ENCODE measurements around the gene DIP2C.
"Not testable (repeated sequence)": the region's sequence is repeated elsewhere in the genome, so short reads cannot be mapped to it uniquely, and the experiment has no call there.

The DIP2C gene

DNA sequence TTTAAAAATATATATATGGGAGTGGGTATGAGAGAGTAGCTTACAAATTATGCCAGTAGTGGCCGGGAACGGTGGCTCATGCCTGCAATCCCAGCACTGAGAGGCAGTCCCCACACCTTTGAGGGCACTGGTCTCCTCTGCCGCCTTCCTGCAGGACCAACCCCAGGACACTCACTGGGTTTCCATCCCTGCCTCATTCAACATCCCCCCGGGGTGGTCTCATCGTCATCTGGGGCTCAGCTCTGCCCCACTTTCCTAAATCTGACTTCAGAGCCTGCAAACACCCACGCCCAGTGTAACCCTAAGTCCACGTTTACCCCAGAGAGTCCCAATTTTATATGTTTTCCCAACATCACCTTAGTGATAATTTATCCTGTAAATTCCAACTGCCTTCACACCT, 96.5 kb downstream of the DIP2C start:
- no peak for DNase-seq

DNA sequence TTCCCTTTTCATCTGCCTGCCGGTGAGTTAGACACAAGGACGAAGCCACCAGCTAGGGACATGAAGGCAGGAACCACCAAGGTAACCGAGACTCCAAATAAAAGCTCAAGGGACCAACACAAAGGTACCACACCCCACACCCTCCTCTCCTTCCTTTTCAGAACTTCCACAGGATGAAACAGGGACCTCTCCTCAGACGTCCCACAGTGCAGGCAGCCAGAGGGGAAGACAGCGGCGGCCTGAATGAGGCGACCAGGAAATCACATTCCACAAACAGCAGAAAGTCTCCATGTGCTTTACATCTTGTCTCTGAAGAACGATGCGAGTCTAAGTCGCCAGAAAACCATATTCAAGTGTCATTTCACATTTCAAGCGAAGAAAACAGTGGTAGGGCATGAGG, 97.8 kb downstream of the DIP2C start:
- DNase-seq: no peak

DNA sequence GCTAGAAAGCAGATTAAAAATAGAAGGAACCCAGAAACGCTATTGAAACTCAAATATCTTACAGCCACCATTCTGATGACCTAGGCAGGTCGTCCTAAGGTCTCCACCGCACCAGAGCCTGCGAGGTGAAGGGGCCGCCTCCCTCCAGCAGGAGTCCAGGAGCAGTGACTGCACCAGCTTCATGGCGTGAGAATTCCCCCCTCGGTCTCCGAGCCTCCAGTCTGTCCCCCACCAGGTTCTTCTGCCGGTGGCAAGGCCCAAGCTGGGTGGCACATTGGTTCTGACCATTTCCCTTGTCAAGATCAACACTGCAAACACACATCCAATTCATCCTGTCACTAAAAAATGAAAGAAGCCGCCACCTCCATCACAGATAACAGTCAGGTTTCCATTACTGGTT, 98.7 kb downstream of the DIP2C start:
- no peak for DNase-seq

DNA sequence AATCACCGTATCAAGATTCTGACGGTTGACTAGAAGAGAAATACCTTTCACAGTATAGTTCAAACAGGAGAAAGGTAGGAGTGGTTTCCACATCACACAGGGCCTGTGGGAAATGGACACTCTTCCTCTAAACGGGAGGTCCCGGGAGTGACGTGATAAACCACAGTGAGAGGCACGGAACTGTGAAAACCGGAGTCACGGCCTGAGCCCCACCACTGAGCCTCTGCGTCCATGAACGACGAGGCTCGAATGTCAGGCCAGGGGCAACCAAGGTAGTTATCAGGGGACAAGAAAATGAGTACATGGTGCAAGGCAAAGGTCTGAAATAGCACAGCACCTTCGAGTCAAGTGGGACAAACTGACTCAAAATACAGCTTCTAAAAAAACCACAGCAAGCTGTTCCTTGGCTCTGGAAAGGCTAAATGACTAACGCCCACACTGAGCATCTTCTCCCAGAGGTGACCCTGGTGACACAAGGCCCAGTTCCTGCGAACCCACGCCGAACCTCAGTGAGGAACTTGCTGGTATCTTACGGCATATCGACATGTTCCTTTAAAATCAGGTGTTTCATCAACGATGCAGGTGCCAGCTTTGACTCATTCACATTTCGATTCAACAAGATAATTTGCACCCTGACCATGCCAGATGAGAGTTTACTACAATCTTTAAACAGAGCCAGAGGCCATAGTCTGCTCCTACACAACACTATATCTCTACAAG, 99.3 kb downstream of the DIP2C start:
- no peak for DNase-seq

DNA sequence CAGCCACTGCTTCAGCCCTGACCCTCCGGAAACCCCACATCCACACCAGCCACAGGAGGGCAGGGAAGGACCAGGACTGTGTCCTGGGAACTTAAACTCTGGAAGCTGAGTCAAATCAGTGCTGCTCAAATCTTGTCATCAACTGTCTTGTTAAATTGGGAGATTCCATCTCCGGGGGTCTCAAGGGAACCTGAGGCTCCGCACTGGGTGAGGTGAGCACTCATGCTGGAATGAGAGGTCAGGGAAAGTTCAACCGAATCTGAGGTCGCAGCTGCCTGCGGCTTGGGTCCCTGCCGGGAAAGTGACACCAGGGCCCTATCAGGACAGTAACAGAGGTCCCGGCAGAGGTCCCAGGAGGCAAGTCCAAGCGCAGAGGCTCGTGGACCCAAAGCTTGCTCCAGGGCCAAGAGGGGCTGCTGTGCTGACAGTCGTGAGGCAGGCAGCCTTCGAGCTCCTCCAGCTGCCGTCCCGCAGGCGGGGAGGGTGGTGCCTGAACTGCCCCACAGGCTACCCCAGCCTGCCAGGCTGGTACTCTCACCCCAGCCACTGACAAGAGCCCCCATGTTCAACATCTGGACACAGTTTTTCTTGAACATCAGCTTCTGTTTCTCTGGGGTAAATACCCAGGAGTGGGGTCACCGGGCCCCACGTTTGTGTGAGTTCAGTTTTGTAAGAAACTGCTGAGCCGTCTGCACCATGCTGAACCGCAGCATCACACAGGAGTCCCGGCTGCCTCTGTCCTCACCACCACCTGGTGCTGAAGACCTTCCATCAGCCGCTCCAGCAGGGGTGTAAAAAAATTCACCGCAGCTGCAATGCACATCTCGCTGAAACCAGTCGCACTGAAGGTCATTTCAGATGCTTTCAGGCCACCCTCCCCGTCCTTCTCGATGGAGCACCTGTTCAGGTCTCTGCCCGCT, 101.0 kb downstream of the DIP2C start:
- peak in 1 of 2 experiments; percentile 4 for DNase-seq

DNA sequence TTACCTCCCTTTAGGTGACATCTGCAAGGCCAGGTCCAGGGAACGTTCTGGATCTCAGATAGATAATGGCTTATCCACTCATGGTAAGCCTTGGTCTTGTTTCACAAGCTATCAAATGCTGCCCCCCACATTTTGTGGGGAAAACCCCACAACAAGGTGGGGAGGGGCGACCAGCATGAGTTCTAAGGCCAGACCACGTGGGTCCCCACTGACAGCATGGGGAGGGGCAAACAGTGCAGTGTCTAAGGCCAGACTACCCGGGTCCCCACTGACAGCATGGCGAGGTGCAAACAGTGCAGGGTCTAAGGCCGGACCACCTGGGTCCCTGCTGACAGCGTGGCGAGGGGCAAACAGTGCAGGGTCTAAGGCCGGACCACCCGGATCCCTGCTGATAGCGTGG, 102.8 kb downstream of the DIP2C start:
- DNase-seq: no peak

DNA sequence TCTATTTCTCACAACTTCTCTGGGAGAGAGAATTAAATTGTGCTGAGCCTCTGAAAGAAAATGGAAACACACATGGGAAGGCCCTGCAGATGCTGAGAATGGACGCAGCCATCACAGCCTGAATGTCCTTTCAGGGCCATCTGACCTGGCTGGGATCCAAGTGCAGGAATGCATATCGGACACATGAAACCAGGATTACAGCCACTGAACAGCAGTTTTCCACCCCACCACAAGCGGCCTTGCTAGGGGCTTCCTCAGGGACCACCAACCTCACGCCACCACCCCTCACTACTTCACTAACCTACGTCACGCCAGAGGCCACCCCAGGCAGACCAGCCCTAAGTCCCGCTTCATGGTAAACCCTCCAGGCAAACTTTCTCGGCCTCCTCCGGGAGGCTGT, 103.3 kb downstream of the DIP2C start:
- DNase-seq: no peak

DNA sequence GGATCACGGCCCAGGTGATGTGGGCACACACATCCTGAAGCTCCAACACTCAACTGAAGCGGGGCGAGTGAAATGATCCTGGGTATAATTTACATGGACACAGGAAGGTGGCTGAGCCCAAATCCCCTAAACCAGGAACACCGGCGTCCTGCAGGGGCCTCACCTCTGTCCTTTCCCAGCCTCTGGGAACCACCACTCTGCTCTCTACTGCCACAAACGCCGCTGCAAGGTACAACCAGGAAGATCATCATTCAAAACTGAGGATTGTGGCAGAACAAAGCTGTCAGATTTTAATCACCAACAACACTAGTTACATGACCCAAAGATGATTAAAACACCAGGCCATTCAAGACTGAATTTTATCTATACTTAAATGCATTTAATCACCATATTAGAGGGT, 104.0 kb downstream of the DIP2C start:
- no peak for DNase-seq

DNA sequence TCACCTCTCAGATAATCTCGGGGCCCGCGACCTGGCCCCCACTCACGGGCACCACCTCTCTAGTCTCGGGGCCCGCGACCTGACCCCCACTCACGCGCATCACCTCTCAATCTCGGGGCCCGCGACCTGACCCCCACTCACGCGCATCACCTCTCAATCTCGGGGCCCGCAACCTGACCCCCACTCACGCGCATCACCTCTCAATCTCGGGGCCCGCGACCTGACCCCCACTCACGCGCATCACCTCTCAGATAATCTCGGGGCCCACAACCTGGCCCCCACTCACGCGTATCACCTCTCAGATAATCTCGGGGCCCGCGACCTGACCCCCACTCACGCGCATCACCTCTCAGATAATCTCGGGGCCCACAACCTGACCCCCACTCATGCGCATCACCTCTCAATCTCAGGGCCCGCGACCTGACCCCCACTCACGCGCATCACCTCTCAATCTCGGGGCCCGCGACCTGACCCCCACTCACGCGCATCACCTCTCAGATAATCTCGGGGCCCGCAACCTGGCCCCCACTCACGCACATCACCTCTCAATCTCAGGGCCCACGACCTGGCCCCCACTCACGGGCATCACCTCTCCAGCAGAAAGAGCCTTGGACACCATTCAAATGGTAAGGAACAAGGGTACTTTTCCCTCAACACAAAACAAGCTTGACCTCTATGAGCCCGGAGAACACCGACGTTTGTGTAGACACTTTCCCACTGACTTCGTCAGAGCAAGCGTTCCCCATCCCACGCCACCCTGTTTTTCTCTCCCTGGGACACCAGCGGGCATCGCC, 104.8 kb downstream of the DIP2C start:
- DNase-seq: not testable (repeated sequence)

DNA sequence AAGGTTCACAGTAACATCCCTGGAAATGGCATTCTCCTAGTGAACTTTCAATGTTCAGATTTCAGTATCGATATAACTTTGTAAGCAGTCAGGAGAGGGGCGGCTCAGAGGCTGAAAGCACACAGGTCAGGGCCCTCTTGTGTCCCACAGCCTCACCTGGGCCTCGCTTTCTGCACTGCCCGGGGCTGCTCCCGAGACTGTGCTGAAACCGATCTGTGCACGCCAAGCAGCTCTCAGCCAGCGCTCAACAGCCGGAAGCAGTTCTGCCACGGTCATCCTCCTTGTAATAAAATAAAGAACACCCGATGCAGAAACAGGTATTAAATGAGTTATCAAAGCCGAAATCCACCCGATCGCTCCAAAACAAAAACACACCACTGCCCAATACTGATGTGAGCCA, 106.0 kb downstream of the DIP2C start:
- no peak for DNase-seq

DNA sequence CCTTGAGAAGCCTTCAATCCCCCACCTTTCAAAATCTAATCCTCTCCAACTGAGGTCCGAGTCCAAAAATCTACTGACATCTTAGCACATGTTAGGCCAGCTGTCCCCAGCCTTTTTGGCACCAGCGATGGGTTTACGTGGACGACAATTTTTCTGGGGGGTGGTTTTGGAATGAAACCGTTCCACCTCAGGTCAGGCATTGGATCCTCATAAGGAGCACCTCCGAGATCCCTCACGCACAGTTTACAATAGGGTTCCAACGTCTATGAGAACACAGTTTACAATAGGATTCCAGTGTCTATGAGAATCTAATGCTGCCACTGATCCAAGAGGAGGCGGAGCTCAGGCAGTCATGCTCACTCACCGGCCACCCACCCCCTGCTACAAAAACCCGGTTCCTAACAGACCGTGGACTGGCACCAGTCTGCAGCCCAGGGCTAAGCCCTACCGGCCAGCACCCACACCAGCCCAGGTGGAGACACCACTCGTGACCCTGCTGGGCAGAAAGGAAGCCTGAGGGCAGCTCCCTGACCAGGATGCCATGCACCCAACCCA, 107.6 kb downstream of the DIP2C start:
- no peak for DNase-seq

DNA sequence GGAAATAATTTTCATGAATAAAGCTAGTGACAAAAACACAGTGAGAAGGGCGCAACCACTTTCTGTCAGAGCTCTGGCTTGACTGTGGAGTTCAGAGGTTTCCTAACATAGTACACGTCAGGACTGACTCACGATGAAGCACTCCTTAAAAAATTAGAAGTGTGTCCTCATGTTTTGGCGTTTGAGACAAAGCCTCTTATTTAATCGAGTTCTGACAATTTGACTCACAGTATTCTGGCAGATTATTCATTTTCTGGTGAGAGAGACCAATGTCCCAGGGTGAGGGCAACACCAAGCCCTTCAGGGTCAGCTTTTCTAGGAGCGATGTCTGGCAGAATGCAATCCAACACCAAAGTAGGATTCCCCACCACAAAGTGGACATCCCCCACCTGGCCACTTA, 108.7 kb downstream of the DIP2C start:
- DNase-seq: no peak

DNA sequence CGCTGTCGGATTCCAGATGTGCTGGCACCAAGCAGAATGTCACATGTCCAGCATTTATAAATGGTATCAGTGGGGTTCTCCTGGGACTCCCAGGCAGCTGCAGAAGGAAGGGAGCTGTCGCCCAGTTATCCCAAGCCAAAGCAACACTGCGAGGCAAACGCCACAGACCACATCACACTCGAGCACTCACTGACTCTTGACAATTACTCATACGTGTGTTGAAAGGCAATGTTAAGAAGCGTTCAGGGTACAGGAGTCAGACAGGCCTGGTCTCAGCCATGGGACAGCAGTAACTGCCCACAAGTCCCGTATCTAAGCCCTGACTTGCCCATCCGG, 113.4 kb downstream of the DIP2C start:
- DNase-seq: no peak

DNA sequence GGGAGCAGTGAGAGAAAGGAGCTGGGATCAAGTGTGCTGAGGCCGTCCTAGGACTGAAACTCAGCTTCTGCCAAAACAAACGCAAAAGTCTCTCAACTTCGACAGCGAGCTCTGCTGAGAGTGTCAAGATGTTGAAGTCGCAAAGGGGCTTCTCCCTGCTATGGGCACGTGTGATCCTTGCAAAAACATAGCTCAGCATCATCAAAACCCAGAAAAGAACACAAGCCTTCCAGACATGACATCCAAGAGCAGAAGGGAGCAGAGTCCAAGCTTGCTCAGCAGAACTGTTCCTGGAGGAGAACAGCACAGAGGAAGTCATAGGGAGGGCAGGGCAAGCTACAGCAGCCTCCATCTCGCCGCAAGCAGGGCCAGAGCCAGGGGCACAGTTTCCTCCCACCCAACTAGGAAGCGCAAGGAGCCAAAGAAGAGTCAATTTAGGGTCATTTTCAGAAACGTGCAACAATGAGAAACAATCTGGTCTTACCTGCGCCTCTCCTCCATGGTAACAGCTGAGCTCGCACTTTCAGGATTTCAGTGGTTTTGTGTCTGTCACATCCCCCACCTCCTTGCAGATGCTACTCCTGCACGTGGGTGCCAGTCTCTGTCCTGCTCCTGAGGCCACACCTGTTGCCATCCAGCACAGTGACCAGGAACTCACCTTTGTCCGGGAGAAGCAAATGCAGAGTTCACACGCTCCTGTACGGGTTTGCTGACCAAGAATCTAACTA, 113.9 kb downstream of the DIP2C start:
- no peak for DNase-seq

DNA sequence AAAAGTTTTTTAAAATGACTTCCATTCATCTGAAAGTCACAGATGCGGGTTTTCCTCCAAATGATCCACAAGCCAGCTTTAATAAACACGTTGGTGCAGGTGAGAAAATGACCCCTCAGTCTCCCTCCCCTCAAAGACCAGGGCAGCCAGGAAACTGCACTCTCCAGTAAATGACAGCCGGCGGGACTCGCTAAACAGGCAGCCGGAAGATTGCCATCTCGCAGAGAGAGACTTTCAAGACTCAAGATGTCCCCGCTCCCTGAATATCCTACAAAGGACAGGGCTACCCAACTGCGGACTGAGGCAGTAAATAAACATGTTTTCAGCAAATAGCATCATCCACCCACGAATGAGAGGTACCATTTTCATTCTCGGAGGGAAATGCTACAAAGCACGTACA, 116.8 kb downstream of the DIP2C start:
- no peak for DNase-seq

DNA sequence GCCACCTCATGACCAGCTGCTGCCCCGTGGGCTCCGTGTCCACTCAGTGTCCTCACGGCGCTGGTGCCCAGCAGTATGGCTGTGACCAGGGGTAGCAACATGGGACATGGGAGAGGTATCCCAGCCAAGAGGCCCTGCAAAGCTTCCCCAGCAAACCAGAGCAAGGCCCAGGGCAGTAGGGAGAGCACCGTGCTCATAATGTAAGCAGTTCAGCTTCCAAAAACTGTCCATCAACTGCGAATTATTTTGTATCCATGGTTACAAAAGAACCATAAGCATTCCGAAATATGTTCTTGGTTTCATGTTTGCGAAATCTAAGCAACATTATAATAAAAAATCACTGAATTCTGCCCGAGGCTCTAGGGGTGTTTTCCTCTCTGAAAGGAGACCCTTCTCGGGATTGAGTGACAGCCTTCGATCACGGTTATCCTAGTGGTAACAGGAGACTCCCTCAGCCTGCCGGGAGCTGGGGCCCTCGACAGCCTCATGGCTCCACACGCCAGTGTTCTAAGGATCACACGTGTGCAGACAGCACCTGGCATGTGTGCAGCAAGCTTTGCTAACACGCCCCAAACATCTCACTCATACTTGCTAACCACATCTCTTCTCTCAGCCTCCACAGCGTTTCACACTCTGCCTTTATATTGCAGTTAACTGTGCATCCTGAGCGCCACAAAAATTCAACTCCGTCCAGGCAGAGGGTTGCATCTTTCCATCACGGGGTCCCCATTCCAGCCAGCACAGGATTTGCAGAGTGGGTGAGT, 117.6 kb downstream of the DIP2C start:
- no peak for DNase-seq

DNA sequence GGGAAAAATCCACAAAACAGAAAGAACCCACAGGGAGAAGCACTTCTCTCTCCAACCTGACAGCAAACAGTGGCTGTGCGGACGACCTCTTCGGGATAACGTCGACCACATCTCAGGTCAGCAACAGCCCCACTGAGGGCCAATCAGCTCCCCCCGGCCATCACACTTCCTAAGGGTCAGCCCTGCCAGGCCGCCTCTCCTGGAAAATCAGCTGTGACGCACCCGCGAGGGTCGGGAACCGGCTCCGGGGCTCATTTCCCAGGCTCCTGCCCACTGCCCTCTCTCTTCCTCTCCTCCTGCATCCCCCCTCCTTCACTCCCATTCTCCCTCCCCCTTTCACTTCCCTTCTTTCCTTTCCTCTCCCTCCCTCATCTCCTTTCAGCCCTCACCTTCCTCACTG, 118.3 kb downstream of the DIP2C start:
- no peak for DNase-seq

DNA sequence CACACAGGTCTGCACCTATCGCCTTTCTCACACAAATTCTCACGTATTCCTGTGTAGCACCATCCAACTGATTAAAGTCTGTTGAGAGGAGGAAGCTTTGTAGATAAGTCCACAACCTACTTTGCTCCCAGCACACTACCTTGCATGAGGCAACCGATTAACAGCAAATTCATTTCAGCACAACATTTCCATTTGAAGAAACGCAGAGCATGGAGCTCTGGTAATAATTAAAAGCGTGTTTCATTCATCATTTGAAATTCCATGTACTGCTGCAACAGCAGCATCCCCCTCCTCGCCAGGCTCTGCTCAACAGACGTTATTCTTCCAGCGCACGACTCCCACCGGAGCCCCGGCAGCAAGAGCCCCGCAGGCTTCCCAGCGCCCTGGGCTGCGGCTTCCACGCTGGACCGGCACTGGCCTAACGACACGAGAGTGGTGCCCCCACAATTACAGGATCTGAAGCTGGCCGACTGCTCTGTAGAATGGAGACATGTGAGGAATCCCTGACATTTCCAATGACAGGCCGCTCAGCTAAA, 118.8 kb downstream of the DIP2C start:
- no peak for DNase-seq

DNA sequence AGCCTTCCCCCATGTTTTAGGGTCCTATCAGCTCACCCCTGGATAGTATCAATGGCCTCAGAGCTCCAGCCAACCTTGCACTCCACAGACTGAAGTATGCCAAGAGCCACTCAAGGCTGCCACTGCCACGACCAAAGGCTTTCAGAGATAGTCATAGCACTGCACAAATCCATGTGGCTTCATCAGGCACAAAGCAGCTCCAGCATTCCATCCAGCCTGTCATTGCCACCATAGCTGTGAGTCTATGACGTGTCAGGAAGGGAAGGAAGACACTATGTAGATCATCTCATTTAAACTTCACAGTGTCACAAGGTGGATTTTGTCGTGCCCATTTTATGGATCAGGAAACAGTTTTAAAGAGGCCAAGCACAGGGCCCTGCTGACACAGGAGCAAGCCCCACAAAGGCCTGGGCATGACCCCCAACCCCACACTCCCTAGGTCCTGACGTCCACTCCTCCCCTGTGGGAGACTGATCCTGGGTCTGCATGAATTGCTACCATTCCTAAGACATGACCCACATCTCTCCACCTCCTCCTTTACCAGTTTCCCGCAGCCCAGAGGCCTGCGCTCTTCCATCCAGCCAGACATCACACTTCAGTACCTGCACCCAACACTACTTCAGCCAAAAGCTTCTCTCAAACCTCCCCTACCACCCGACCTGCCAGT, 119.4 kb downstream of the DIP2C start:
- no peak for DNase-seq

DNA sequence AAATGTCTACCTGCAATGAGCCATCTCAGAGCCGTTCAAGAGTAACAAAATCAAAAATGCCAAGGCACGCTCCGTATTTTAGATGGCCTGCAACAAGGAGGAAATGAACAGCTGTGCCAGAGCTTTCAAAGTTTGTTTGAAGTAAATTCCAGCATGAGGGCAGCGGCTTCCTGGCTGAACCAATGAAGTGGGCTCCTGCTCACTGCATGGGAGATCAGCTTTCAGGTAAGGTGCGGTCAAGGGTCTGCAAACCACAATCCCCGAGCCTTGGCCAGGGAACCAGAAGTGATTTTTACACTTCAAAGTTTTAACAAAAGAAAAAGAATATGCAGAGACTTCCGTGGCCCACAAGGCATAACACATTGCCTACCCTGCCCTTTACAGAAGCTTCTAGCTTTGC, 120.6 kb downstream of the DIP2C start:
- no peak for DNase-seq

DNA sequence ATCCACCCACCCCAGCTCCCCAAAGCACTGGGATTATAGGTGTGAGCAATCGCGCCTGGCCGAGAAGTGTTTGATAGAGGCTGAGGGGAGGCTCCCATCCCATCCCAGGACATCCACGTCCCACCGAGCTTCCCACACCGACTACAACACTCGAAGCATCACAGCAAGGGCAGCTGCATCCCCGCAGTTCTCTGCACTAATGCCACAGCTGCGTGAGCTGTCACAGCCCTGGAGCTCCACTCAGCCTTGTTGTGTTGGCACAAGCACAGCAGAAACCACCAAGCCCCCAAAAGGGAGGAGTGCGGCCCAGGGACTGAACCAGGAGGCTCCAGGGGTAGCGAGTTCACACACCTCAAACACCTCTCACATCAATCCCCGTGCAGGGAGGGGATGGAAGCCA, 121.6 kb downstream of the DIP2C start:
- no peak for DNase-seq
